Ectodermal cell (in vitro differentiated cells): Measurements from ENCODE around the gene KANSL3.
"Not testable (repeated sequence)": the region's sequence is repeated elsewhere in the genome, so short reads cannot be mapped to it uniquely, and the experiment has no call there.

Experiments used
- H3K27ac ChIP-seq: 2 replicates; pipeline ENCODE4 v1.7.0; 2013; ENCODE audit warnings: mild to moderate bottlenecking, low read depth, low read length; ENCODE audit not compliant: insufficient read depth, poor library complexity, severe bottlenecking
- H3K27me3 ChIP-seq: 2 replicates; pipeline ENCODE4 v1.7.0; 2013; ENCODE audit warnings: mild to moderate bottlenecking, low read length; ENCODE audit not compliant: insufficient read depth, control insufficient read depth, poor library complexity, severe bottlenecking
- H3K36me3 ChIP-seq: one replicate; pipeline ENCODE4 v1.7.0; 2013; ENCODE audit warnings: low read length; ENCODE audit not compliant: control insufficient read depth, insufficient read depth
- H3K4me1 ChIP-seq: one replicate; pipeline ENCODE4 v1.7.0; 2013; ENCODE audit warnings: low read length; ENCODE audit not compliant: control insufficient read depth, insufficient read depth
- H3K4me3 ChIP-seq: 2 replicates; pipeline ENCODE4 v1.7.0; 2013; ENCODE audit warnings: low read depth, low read length, control low read depth; ENCODE audit not compliant: insufficient read depth
- H3K9me3 ChIP-seq: 2 replicates; pipeline ENCODE4 v1.7.0; 2013; ENCODE audit warnings: mild to moderate bottlenecking, low read length, moderate library complexity; ENCODE audit not compliant: control insufficient read depth
- WGBS, 2 experiments: methylation state at CpG; one replicate each; pipeline ENCODE4 v1.1.7; 2013; ENCODE audit warnings: missing lambda C conversion rate in 2 of 2; 5-methylcytosine and 5-hydroxymethylcytosine counted together

Gene KANSL3

DNA sequence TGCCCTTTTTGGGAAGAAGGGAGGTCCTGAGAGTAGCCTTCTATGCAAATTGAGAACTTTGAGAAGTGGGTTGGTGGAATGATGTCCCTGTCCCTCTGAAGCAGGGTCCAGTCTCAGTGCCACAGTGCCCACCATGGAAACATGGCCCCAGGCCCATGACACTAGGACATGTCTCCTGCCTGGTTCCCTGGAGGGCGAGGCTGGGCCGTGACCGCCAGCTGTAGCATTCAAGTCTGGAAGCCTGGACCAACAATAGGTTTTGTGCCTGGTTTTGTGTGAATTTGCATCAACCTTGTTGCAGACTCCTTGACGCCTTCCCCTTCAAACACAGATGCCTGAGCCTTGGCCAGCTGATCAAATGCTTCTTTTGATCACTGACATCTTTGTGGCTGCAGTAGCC, 74.1 kb downstream of the KANSL3 start:
- Histone ChIP-seq H3K27ac (no peak overlapping the region), H3K4me3 (no peak overlapping the region)
- 81% methylated on average over 4 of the region's 4 CpGs for WGBS, 2 experiments

DNA sequence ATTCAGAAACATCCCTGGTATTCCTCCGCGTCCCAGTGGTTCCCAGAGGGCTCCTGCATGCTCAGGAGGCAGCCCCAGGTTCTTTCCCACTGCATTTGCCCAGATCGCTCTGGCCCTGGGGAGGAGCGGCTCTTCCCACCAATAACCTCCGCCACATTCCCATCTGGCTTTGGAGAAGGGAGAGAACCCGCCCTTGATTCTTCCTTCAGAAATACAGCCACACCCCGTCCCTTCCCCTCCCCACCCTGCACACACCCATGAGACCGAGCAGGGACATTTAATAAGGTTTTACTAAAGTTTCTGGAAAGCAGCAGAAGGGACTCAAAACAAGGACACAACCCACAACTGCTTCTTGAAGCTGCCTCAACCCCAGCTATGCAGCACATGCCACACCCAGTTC, 79.6 kb downstream of the KANSL3 start:
- Histone ChIP-seq H3K4me3 (no peak overlapping the region), H3K36me3 (no peaks in the 10 kb centered on the region), H3K27ac (no peak overlapping the region), H3K4me1 (no peaks in the 10 kb centered on the region), H3K27me3 (no peaks in the 10 kb centered on the region), H3K9me3 (no peaks in the 10 kb centered on the region)
- 92 to 95% methylated on average over 7 to 8 of the region's 8 CpGs for WGBS, 2 experiments

More for the DNA sequence above, 74.1 kb downstream of the KANSL3 start:
- no peaks in the 10 kb centered on the region for H3K9me3 ChIP-seq
- no peaks in the 10 kb centered on the region for H3K36me3 ChIP-seq
- H3K4me1 ChIP-seq = peaks cover 8% of the 10 kb centered on the region
- H3K27me3 ChIP-seq = no peaks in the 10 kb centered on the region

DNA sequence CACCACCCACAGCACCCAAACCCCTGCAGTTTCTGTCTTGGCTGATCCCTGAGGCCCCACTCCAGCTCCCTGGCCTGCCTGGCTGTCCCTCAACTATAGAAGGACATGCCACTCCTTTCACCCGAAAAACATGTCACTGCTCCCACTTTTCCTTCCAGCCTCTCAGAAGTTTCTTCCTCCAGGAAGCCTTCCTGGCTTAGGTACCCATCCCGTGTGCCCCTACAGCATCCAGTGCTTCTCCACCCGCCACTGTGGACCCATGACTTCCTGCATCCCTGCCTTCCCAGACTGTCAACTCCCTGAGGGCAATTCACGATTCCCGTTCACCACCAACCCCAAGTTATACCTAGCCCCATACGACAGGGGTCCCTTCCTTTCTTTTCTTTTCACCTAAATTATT, 80.1 kb downstream of the KANSL3 start:
- Histone ChIP-seq H3K4me3 (no peak overlapping the region), H3K27ac (no peak overlapping the region), H3K4me1 (no peaks in the 10 kb centered on the region), H3K27me3 (no peaks in the 10 kb centered on the region), H3K9me3 (no peaks in the 10 kb centered on the region), H3K36me3 (no peaks in the 10 kb centered on the region)
- 92 to 94% methylated on average over 6 of the region's 6 CpGs for WGBS, 2 experiments

DNA sequence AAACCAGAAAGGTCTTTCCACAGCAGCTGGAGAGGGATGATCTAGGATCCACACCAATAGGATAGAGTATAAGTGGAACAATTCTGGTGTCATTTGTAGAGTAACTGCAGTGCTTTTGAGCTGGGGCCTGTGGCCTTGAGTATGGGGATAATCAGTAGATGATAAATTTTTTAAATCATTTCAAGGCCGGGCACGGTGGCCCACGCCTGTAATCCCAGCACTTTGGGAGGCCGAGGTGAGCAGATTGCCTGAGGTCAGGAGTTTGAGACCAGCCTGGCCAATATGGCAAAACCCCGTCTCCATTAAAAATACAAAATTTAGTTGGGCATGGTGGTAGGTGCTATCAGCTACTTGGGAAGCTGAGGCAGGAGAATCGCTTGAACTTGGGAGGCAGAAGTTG, 80.7 kb downstream of the KANSL3 start:
- H3K9me3 ChIP-seq, H3K4me3 ChIP-seq, H3K27me3 ChIP-seq, H3K4me1 ChIP-seq, H3K36me3 ChIP-seq, H3K27ac ChIP-seq: not testable (repeated sequence)
- WGBS, 2 experiments = 93 to 97% methylated on average over 6 of the region's 6 CpGs

DNA sequence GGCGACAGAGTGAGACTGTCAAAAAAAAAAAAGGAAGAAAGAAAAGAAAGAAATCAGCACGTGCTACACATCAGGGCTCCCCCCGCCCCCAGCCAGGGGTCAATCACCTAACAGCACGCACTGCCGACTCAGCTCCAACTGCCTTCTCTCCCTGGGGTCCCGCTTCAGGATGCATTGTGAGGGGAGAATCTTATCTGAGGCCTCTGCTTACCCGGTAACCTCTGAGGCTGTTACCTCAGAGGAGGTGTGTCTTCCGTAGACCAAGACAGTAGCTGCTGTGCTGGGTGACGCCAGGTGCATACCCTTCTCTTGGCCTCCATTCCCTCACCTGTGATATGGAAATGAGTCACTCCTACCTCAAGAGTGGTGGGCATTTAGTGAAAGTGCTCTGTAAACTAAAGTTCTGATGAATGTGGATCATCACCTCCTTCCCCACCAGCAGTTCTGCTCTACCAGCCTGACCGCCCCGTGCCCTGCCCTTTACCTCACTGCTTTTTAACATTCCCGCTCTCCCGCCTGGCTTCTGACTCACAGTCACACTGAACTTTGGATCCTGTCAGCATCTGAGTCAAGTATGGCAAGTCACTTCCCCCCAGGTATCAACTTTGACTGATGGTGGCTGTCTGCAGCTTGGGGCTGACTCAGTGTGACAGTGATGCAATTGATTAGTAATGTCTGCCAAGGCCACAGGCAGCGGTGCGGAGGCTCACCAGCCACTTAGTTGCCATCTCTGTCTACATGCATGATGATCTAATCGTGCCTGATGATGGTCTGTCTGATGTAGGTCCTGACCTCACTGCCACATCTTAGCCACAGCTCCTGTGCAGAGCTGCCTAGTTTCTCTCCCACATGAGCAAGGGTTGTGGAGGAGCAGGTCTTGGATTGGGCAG, 81.4 kb downstream of the KANSL3 start:
- no peaks in the 10 kb centered on the region for H3K36me3 ChIP-seq
- H3K27ac ChIP-seq = no peak overlapping the region
- 87 to 89% methylated on average over 16 of the region's 16 CpGs for WGBS, 2 experiments
- H3K4me1 ChIP-seq = no peaks in the 10 kb centered on the region
- H3K4me3 ChIP-seq = no peak overlapping the region
- H3K27me3 ChIP-seq = no peaks in the 10 kb centered on the region
- H3K9me3 ChIP-seq = no peaks in the 10 kb centered on the region

DNA sequence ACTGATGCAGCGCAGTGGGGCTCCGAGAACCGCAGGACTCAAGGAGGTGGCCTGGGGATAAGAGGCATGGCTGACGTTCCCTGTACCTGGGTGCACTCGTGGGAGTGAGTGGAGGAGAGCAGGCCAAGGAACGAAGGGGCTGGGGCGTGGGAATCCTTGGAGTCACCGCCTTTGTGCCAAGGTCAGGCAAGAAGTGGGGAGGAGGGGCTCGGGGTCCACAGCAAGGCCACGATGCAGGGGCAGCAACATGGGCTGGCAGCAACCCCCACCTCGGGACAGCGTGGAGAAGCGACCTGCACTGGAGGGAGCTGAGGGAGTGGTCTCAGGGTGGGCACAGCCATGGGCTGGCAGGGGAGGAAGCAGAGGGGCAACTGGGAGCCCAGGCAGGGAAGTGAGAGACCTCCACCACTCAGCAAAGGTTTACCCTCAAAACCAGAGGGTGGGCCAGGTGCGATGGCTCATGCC, 82.9 kb downstream of the KANSL3 start:
- no peak overlapping the region for H3K4me3 ChIP-seq
- WGBS, 2 experiments = 92% methylated on average over 14 of the region's 14 CpGs
- H3K36me3 ChIP-seq = no peaks in the 10 kb centered on the region
- H3K4me1 ChIP-seq = no peaks in the 10 kb centered on the region
- H3K27me3 ChIP-seq = no peaks in the 10 kb centered on the region
- no peak overlapping the region for H3K27ac ChIP-seq
- no peaks in the 10 kb centered on the region for H3K9me3 ChIP-seq

- no peak overlapping the region for H3K27ac ChIP-seq
- 54 to 55% methylated on average over 35 of the region's 35 CpGs for WGBS, 2 experiments
- no peak overlapping the region for H3K4me3 ChIP-seq
- H3K27me3 ChIP-seq = no peaks in the 10 kb centered on the region
- H3K36me3 ChIP-seq = no peaks in the 10 kb centered on the region
- H3K4me1 ChIP-seq = no peaks in the 10 kb centered on the region
- H3K9me3 ChIP-seq = no peaks in the 10 kb centered on the region
These were observed 83.6 kb downstream of the KANSL3 start for GRCh38 chr2:96554293-96555145.

DNA sequence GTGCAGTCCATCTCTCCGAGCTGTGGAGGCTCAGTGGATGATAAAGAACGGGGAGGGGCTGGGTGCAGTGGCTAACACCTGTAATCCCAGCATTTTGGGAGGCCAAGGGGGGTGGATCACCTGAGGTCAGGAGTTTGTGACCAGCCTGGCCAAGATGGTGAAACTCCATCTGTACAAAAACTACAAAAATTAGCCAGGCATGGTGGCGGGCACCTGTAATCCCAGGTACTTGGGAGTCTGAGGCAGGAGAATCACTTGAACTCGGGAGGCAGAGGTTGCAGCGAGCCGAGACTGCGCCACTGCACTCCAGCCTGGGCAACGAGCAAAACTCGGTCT, 84.2 kb downstream of the KANSL3 start:
- 73 to 74% methylated on average over 9 of the region's 9 CpGs for WGBS, 2 experiments
- not testable (repeated sequence) for H3K27me3 ChIP-seq, H3K36me3 ChIP-seq, H3K4me3 ChIP-seq, H3K27ac ChIP-seq, H3K4me1 ChIP-seq, H3K9me3 ChIP-seq

GRCh38 chr2:96553176-96553956, 84.7 kb downstream of the KANSL3 start:
- 93 to 95% methylated on average over 16 of the region's 16 CpGs for WGBS, 2 experiments
- H3K27ac ChIP-seq = no peak overlapping the region
- no peaks in the 10 kb centered on the region for H3K9me3 ChIP-seq
- no peaks in the 10 kb centered on the region for H3K27me3 ChIP-seq
- H3K4me1 ChIP-seq = no peaks in the 10 kb centered on the region
- no peak overlapping the region for H3K4me3 ChIP-seq
- H3K36me3 ChIP-seq = no peaks in the 10 kb centered on the region
